Measurements from ENCODE around the gene RNF112. TPM values are rescaled to one million over a fixed set of nuclear protein-coding genes. Genes with fewer than 3 reads are reported as not detected.

RNF112 gene
- polyA plus RNA-seq, 3 donors = 0.57 TPM; not detected in 2

- Mint-ChIP-seq H3K9me3 (peaks cover 0 to 2% (median 0%) of the 10 kb centered on the region in 7 donors), H3K27ac (peak overlapping the region; percentile 91 to 98 (median 97)), H3K27me3 (ENCODE audit: low read depth in 3 of 3) (peaks cover under 1 to 4% (median 2%) of the 10 kb centered on the region in 3 donors), H3K4me1 (peaks cover 63% of the 10 kb centered on the region), H3K4me3 (no peak overlapping the region), H3K36me3 (peaks cover 60 to 67% of the 10 kb centered on the region in 2 donors)
- 96% methylated on average over 6 of the region's 6 CpGs for WGBS (ENCODE audit: insufficient coverage)
- peaks cover 49 to 55% of the 10 kb centered on the region in 2 donors for H3K36me3 ChIP-seq (replicated peaks in 1 of 2; ENCODE audit: control insufficient read depth in 1 of 2, insufficient read depth in 2 of 2, low read length in 2 of 2)
- TF ChIP-seq CTCF (IDR thresholded peaks at IDR 0.05) = no peak
- no peak overlapping the region for H2AFZ ChIP-seq (ENCODE audit: insufficient read depth, low read depth, low read length, poor library complexity, severe bottlenecking)
- H3K4me2 ChIP-seq (replicated peaks; ENCODE audit: extremely low read depth, low read length, poor library complexity, severe bottlenecking) = no peak overlapping the region
- peaks cover 31% of the 10 kb centered on the region for H3K79me2 ChIP-seq (ENCODE audit: insufficient read depth, low read length)
- no peaks in the 10 kb centered on the region for H3K27me3 ChIP-seq (ENCODE audit: control insufficient read depth in 2 of 2, insufficient read depth in 2 of 2, low read length in 2 of 2)
- peak overlapping the region; percentile 67 to 85 for H3K27ac ChIP-seq (ENCODE audit: low read depth in 1 of 2, low read length in 2 of 2)
- H3K4me3 ChIP-seq (replicated peaks in 1 of 3; ENCODE audit: low read depth in 2 of 3, low read length in 3 of 3) = no peak overlapping the region
- H3K9me3 ChIP-seq (replicated peaks in 1 of 2; ENCODE audit: control insufficient read depth in 1 of 2, insufficient read depth in 1 of 2, low read length in 2 of 2) = no peaks in the 10 kb centered on the region
- intact Hi-C loops (cut with micrococcal nuclease) = loop anchor here in 1 of 2 donors (5.0 kb wide), 1 partner anchor 33 kb away; no protein-coding TSS in a partner anchor
- no peak overlapping the region for H3K9ac ChIP-seq (ENCODE audit: insufficient read depth, low read length, poor library complexity, severe bottlenecking)
- DNase-seq = no peak
- H4K20me1 ChIP-seq (ENCODE audit: insufficient read depth, low read length) = no peaks in the 10 kb centered on the region
- peaks cover 63 to 65% of the 10 kb centered on the region in 2 donors for H3K4me1 ChIP-seq (ENCODE audit: control insufficient read depth in 1 of 2, insufficient read depth in 2 of 2, low read length in 2 of 2)
Measured at GRCh38 chr17:19383681-19384470, 27.2 kb upstream of the RNF112 start.

- no peak overlapping the region for H3K4me2 ChIP-seq (replicated peaks; ENCODE audit: extremely low read depth, low read length, poor library complexity, severe bottlenecking)
- H3K9me3 ChIP-seq (replicated peaks in 1 of 2; ENCODE audit: control insufficient read depth in 1 of 2, insufficient read depth in 1 of 2, low read length in 2 of 2) = no peaks in the 10 kb centered on the region
- Mint-ChIP-seq H3K9me3 (peaks cover 0 to 2% (median 0%) of the 10 kb centered on the region in 7 donors), H3K27ac (peak overlapping the region; percentile 91 to 98 (median 97)), H3K27me3 (ENCODE audit: low read depth in 3 of 3) (peaks cover 0 to 4% (median 2%) of the 10 kb centered on the region in 3 donors), H3K4me3 (peak overlapping the region; percentile 26 to 45), H3K36me3 (peaks cover 56 to 60% of the 10 kb centered on the region in 2 donors), H3K4me1 (peaks cover 65% of the 10 kb centered on the region)
- no peak overlapping the region for H3K9ac ChIP-seq (ENCODE audit: insufficient read depth, low read length, poor library complexity, severe bottlenecking)
- peak overlapping the region in 1 of 3 experiments; percentile 5 for H3K4me3 ChIP-seq (replicated peaks in 1 of 3; ENCODE audit: low read depth in 2 of 3, low read length in 3 of 3)
- intact Hi-C loops (cut with micrococcal nuclease) = loop anchor here in 1 of 2 donors (5.0 kb wide), 1 partner anchor 32 kb away; no protein-coding TSS in a partner anchor
- WGBS (ENCODE audit: insufficient coverage) = 17% methylated on average over 16 of the region's 16 CpGs
- TF ChIP-seq CTCF (IDR thresholded peaks at IDR 0.05) = no peak
- peak in 2 of 3 donors; percentile 27 to 28 for DNase-seq
- peaks cover 46 to 47% of the 10 kb centered on the region in 2 donors for H3K36me3 ChIP-seq (replicated peaks in 1 of 2; ENCODE audit: control insufficient read depth in 1 of 2, insufficient read depth in 2 of 2, low read length in 2 of 2)
- no peaks in the 10 kb centered on the region for H4K20me1 ChIP-seq (ENCODE audit: insufficient read depth, low read length)
- peak overlapping the region; percentile 67 to 85 for H3K27ac ChIP-seq (ENCODE audit: low read depth in 1 of 2, low read length in 2 of 2)
- H2AFZ ChIP-seq (ENCODE audit: insufficient read depth, low read depth, low read length, poor library complexity, severe bottlenecking) = no peak overlapping the region
- H3K79me2 ChIP-seq (ENCODE audit: insufficient read depth, low read length) = peaks cover 22% of the 10 kb centered on the region
- no peaks in the 10 kb centered on the region for H3K27me3 ChIP-seq (ENCODE audit: control insufficient read depth in 2 of 2, insufficient read depth in 2 of 2, low read length in 2 of 2)
- H3K4me1 ChIP-seq (ENCODE audit: control insufficient read depth in 1 of 2, insufficient read depth in 2 of 2, low read length in 2 of 2) = peaks cover 63 to 65% of the 10 kb centered on the region in 2 donors
Measured at GRCh38 chr17:19384723-19385391, 26.2 kb upstream of the RNF112 start.
